Vagina (tissue), 2 donors: ENCODE measurements around the gene TPSB2. TPM values are rescaled to one million over a fixed set of nuclear protein-coding genes. Genes with fewer than 3 reads are reported as not detected.
A peak's percentile ranks its signal among the peaks of the same experiment; 100 is the strongest.

Experiments used
- DNase-seq, 2 donors: peaks; one replicate each; pipeline ENCODE4 v3.0.0-alpha.2; 2017; ENCODE audit errors: extremely low spot score in 2 of 2
- H3K27ac ChIP-seq: fragments of 200-600 bp; sonication (generic); one replicate; pipeline ENCODE4 v1.5.1; 2019
- H3K27me3 ChIP-seq: fragments of 200-600 bp; sonication (generic); one replicate; pipeline ENCODE4 v1.5.1; 2019
- H3K36me3 ChIP-seq, 2 donors: fragments of 200-600 bp; sonication (generic); one replicate each; pipeline ENCODE4 v1.5.1; 2017 to 2019
- H3K4me1 ChIP-seq: fragments of 200-600 bp; sonication (generic); one replicate; pipeline ENCODE4 v1.5.1; 2019
- H3K4me3 ChIP-seq, 2 donors: fragments of 200-600 bp; sonication (generic); 1 replicate in 1 of 2; 2 replicates in 1 of 2; pipeline ENCODE4 v1.5.1; 2016 to 2019
- H3K9me3 ChIP-seq: fragments of 200-600 bp; sonication (generic); one replicate; pipeline ENCODE4 v1.5.1; 2019
- POLR2A ChIP-seq, 2 donors: fragments of 450-650 bp; IDR thresholded peaks; one replicate each; pipeline ENCODE4 v1.6.1; 2017; ENCODE audit warnings: antibody characterized with exemption in 2 of 2, mild to moderate bottlenecking in 2 of 2, moderate library complexity in 2 of 2
- POLR2AphosphoS5 ChIP-seq, 2 donors: sonication (generic); formaldehyde crosslinking; IDR thresholded peaks; one replicate each; pipeline ENCODE4 v1.9.0; 2017; ENCODE audit warnings: antibody characterized with exemption in 2 of 2, mild to moderate bottlenecking in 2 of 2, low read depth in 1 of 2; ENCODE audit not compliant: insufficient read depth in 1 of 2
- intact Hi-C: fragments of 100-400 bp; cut with DNase I; formaldehyde crosslinking; loops from one replicate; pipeline ENCODE4 v1.15.1; 2023
- total RNA-seq: library from RNA; depleted of rRNA; stranded (reverse); fragments of >200 nt; gene quantifications from one replicate; pipeline ENCODE4 v1.2.3, GENCODE V29; 2016
- TF ChIP-seq, protein P1 (sequence below), 3 experiments: fragments of 450-650 bp in 2 of 3; fragments of 200-600 bp in 1 of 3; sonication (generic) in 1 of 3; IDR thresholded peaks; one replicate each; pipeline ENCODE4 v1.5.1; 2017 to 2019; ENCODE audit warnings: antibody characterized with exemption in 3 of 3, mild to moderate bottlenecking in 2 of 3, moderate library complexity in 2 of 3

TPSB2 gene
- total RNA-seq, 1 donor from 2014 or later = 59.7 TPM

- no peak overlapping the region for H3K27ac ChIP-seq
- no peaks in the 10 kb centered on the region for H3K36me3 ChIP-seq
- intact Hi-C loops = no loop called here
- peaks cover 28% of the 10 kb centered on the region for H3K4me1 ChIP-seq
- TF ChIP-seq POLR2A (IDR thresholded peaks at IDR 0.05) = no peak
- TF ChIP-seq POLR2AphosphoS5 (IDR thresholded peaks at IDR 0.05; ENCODE audit: insufficient read depth in 1 of 2, low read depth in 1 of 2) = no peak
- no peaks in the 10 kb centered on the region for H3K9me3 ChIP-seq
- H3K4me3 ChIP-seq = no peak overlapping the region
- DNase-seq = no peak
- H3K27me3 ChIP-seq = no peaks in the 10 kb centered on the region
Measured at GRCh38 chr16:1184980-1185379, 45.0 kb downstream of the TPSB2 start.

DNA sequence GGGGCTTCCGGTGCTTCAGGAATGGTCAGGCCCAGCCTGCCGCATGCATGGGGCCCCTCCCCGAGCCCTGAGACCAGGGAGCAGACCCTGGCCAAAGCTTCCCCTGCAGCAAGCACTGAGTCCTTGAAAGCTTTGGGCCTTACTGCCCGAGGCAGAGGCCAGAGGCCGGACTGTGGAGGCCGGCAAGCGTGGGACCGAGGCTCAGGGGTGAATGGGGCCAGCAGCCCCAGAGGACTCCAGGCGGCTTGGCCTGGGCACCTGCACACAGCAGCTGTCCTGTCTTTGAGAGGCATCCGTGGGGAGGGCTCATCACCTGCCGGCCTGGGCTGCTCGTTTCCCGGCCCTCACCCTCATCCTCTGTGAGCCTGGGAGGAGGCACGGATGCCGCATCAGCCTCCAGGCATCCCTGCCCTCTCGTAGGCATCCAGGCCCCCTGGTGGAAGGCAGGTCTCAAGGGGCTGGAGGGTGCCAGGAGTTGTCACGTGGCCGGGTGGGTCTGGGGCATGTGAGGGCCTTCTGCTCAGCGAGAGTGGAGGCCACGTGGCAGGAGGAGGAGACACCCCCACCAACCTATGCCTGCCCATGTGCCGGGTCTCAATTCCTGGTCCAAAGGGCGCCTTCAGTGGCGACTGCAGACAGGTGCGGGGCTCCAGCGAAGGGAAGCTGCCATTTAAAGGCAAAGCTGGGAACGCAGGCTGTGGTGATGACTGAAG, 45.7 kb downstream of the TPSB2 start:
- intact Hi-C loops = no loop called here
- no peak overlapping the region for H3K27ac ChIP-seq
- DNase-seq = no peak
- peaks cover 28% of the 10 kb centered on the region for H3K4me1 ChIP-seq
- no peak overlapping the region for H3K4me3 ChIP-seq
- TF ChIP-seq, protein P1, sequence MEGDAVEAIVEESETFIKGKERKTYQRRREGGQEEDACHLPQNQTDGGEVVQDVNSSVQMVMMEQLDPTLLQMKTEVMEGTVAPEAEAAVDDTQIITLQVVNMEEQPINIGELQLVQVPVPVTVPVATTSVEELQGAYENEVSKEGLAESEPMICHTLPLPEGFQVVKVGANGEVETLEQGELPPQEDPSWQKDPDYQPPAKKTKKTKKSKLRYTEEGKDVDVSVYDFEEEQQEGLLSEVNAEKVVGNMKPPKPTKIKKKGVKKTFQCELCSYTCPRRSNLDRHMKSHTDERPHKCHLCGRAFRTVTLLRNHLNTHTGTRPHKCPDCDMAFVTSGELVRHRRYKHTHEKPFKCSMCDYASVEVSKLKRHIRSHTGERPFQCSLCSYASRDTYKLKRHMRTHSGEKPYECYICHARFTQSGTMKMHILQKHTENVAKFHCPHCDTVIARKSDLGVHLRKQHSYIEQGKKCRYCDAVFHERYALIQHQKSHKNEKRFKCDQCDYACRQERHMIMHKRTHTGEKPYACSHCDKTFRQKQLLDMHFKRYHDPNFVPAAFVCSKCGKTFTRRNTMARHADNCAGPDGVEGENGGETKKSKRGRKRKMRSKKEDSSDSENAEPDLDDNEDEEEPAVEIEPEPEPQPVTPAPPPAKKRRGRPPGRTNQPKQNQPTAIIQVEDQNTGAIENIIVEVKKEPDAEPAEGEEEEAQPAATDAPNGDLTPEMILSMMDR (IDR thresholded peaks at IDR 0.05) = no peak
- TF ChIP-seq POLR2AphosphoS5 (IDR thresholded peaks at IDR 0.05; ENCODE audit: insufficient read depth in 1 of 2, low read depth in 1 of 2) = no peak
- no peak for TF ChIP-seq POLR2A (IDR thresholded peaks at IDR 0.05)
- H3K36me3 ChIP-seq = no peaks in the 10 kb centered on the region
- no peaks in the 10 kb centered on the region for H3K27me3 ChIP-seq
- no peaks in the 10 kb centered on the region for H3K9me3 ChIP-seq

DNA sequence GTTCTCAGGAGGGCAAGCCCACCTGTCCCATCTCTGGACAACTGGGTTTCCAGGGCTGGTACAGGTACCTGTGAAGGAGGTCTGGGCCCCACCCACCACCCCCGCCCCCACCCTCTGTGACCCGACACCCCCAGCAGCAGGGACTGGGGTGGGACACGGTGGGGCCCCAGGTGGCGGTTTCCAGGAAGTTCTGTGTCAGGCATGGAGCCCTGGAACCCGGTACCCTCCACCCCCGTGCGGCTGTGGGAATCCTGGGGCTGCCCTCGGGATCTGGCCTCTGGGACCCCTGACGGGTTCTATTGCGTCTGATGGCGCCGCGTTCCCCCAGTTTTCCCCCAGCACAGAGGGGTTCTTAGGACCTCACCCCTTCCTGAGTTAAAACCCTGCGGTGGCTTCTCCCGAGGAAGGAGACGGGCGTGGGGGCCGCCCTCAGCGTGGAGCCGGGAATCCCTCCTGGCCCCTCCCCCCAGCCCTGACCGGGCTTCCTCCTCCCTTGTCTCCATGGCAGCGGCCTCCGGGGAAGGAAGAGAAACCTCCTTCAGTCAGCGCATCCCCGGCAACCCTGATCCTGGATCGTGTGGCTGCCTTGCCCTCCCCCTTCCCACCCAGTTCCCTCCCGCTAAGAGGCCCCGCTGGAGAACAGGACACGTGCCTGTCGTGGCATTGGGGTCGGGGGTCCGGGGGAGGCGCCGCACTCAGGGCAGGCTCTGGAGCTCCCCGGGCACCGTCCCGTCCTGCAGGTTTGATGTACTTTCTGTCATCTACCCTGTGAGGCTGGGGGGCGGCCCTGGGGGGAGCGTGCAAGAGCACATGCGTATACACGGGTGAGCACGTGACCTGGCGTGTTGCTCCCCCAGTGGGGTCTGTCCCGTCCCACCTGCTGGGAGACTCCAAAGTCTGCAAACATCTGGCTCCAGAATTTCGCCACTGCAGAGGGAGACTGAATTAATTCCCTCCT, 46.8 kb downstream of the TPSB2 start:
- Histone ChIP-seq H3K9me3 (no peaks in the 10 kb centered on the region), H3K4me1 (peaks cover 28% of the 10 kb centered on the region), H3K27me3 (no peaks in the 10 kb centered on the region), H3K36me3 (no peaks in the 10 kb centered on the region), H3K4me3 (peak overlapping the region in 1 of 2 donors; percentile 22), H3K27ac (peak overlapping the region; percentile 51)
- TF ChIP-seq POLR2AphosphoS5 (IDR thresholded peaks at IDR 0.05; ENCODE audit: insufficient read depth in 1 of 2, low read depth in 1 of 2) = peak in 1 of 2 donors; percentile 42
- TF ChIP-seq POLR2A (IDR thresholded peaks at IDR 0.05) = no peak
- intact Hi-C loops = no loop called here
- no peak for DNase-seq

- TF ChIP-seq POLR2A (IDR thresholded peaks at IDR 0.05) (no peak), POLR2AphosphoS5 (IDR thresholded peaks at IDR 0.05; ENCODE audit: insufficient read depth in 1 of 2, low read depth in 1 of 2) (peak; percentile 39 to 67)
- Histone ChIP-seq H3K9me3 (no peaks in the 10 kb centered on the region), H3K4me3 (peak overlapping the region in 1 of 2 donors; percentile 22), H3K27ac (peak overlapping the region; percentile 51), H3K27me3 (no peaks in the 10 kb centered on the region), H3K4me1 (peaks cover 28% of the 10 kb centered on the region), H3K36me3 (no peaks in the 10 kb centered on the region)
- DNase-seq = no peak
- intact Hi-C loops = no loop called here
Measured at GRCh38 chr16:1182316-1182671, 47.7 kb downstream of the TPSB2 start.

DNA sequence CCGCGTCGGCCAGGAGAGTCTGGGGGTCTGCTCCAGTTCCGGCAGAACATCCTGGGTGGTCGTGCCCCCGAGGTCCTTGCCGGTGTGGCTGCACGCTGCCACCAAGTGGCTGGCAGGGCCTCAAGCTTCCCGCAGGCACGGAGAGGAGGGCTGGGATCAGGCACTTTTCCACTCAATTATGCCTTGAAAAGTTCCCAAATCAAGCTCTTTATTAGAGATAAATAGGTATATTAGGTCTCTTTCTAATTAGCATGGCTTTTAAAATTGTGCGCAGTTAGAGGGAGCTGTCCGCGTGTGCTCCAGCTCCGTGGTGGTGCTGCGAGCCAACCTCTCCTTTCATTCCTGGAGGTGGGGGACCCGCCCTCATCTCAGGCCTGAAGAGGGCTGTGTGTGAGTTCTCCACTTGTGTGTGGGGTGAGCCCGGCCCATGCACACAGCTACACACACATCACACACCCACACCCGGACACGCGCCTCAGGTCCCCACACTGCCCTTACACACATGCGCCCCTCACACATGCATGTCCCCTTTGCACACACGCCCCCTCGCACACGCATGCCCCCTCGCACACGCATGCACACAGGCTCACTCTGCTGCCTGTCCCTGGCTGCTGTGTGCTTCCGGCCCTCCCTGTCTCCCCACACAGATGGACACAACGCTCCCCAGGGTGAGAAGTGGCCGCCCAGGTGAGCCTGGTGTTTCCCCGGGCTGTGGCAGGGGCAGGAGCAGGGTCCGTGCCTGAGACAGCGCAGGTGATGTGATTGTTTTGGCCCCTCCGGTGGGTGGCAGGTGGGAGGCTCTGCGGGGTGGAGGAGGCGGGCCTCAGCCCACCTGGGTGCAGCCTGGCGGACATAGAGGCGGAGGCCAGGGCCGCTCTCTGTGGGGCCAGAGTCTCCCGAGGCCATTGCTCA, 48.3 kb downstream of the TPSB2 start:
- Histone ChIP-seq H3K4me3 (no peak overlapping the region), H3K4me1 (peaks cover 28% of the 10 kb centered on the region), H3K9me3 (no peaks in the 10 kb centered on the region), H3K27ac (peak overlapping the region; percentile 82), H3K36me3 (no peaks in the 10 kb centered on the region), H3K27me3 (no peaks in the 10 kb centered on the region)
- intact Hi-C loops = no loop called here
- TF ChIP-seq POLR2A (IDR thresholded peaks at IDR 0.05) (no peak), POLR2AphosphoS5 (IDR thresholded peaks at IDR 0.05; ENCODE audit: insufficient read depth in 1 of 2, low read depth in 1 of 2) (no peak)
- TF ChIP-seq, protein P1 (IDR thresholded peaks at IDR 0.05) = no peak
- no peak for DNase-seq
